GM18511 (cell line): ENCODE data around the gene ZDHHC16.
A peak's percentile ranks its signal among the peaks of the same experiment; 100 is the strongest.
"Not testable (repeated sequence)": the region's sequence is repeated elsewhere in the genome, so short reads cannot be mapped to it uniquely, and the experiment has no call there.

Experiments
- ATAC-seq: cut with Tn5 transposase; IDR thresholded peaks from one replicate; pipeline ENCODE4 v1.9.1; 2021; ENCODE audit warnings: mild to moderate bottlenecking, moderate library complexity; ENCODE audit not compliant: unreplicated experiment

Gene ZDHHC16

GRCh38 chr10:97445722-97446639 is at the start of gene ZDHHC16, which contains the start of gene EXOSC1:
TSS of gene ZDHHC16 (plus strand) at chr10:97446175. CDS start at chr10:97451676, 5,501 bp downstream.
TSS of gene EXOSC1 (minus strand) at chr10:97446006. CDS start at chr10:97445985, 21 bp downstream.
- ATAC-seq = peak; percentile 96

GRCh38 chr10:97399843-97400545 is 46.0 kb upstream of the ZDHHC16 start:
- ATAC-seq = no peak

- ATAC-seq = peak; percentile 98
Observed at GRCh38 chr10:97400665-97401454, 45.1 kb upstream of the ZDHHC16 start, which contains the start of gene RRP12. TSS of gene RRP12 (minus strand) at chr10:97401340. CDS start at chr10:97401231, 109 bp downstream.

GRCh38 chr10:97401455-97401919 is 44.5 kb upstream of the ZDHHC16 start:
- no peak for ATAC-seq

- no peak for ATAC-seq
Observed at GRCh38 chr10:97404044-97404443, 41.9 kb upstream of the ZDHHC16 start.

GRCh38 chr10:97406064-97406463 is 39.9 kb upstream of the ZDHHC16 start:
- ATAC-seq = no peak

GRCh38 chr10:97406483-97406882 is 39.5 kb upstream of the ZDHHC16 start:
- not testable (repeated sequence) for ATAC-seq

- peak; percentile 95 for ATAC-seq
Observed at GRCh38 chr10:97407211-97407951, 38.6 kb upstream of the ZDHHC16 start.

GRCh38 chr10:97407952-97408248 is 38.1 kb upstream of the ZDHHC16 start:
- no peak for ATAC-seq

GRCh38 chr10:97408496-97408992 is 37.4 kb upstream of the ZDHHC16 start:
- no peak for ATAC-seq

GRCh38 chr10:97411406-97411805 is 34.6 kb upstream of the ZDHHC16 start:
- no peak for ATAC-seq

GRCh38 chr10:97412891-97413304 is 33.1 kb upstream of the ZDHHC16 start:
- peak; percentile 68 for ATAC-seq

- no peak for ATAC-seq
Observed at GRCh38 chr10:97416565-97416964, 29.4 kb upstream of the ZDHHC16 start.

- ATAC-seq = not testable (repeated sequence)
Observed at GRCh38 chr10:97423757-97424098, 22.2 kb upstream of the ZDHHC16 start.

GRCh38 chr10:97425964-97426775 is 19.8 kb upstream of the ZDHHC16 start, which contains the start of gene PGAM1:
TSS of gene PGAM1 (plus strand) at chr10:97426191. CDS start at chr10:97426308, 117 bp downstream.
- peak; percentile 82 for ATAC-seq

GRCh38 chr10:97426776-97427570 is 19.0 kb upstream of the ZDHHC16 start:
- no peak for ATAC-seq

GRCh38 chr10:97427571-97428179 is 18.3 kb upstream of the ZDHHC16 start:
- no peak for ATAC-seq

GRCh38 chr10:97428572-97428981 is 17.4 kb upstream of the ZDHHC16 start:
- no peak for ATAC-seq
